SHP77 (cell line): ENCODE measurements around the gene MLLT10.
A peak's percentile ranks its signal among the peaks of the same experiment; 100 is the strongest.

Source experiments
- DNase-seq, 2 experiments: peaks; one replicate each; lab custom pipeline; 2025; lab: John Stamatoyannopoulos, UW

MLLT10 gene

DNA sequence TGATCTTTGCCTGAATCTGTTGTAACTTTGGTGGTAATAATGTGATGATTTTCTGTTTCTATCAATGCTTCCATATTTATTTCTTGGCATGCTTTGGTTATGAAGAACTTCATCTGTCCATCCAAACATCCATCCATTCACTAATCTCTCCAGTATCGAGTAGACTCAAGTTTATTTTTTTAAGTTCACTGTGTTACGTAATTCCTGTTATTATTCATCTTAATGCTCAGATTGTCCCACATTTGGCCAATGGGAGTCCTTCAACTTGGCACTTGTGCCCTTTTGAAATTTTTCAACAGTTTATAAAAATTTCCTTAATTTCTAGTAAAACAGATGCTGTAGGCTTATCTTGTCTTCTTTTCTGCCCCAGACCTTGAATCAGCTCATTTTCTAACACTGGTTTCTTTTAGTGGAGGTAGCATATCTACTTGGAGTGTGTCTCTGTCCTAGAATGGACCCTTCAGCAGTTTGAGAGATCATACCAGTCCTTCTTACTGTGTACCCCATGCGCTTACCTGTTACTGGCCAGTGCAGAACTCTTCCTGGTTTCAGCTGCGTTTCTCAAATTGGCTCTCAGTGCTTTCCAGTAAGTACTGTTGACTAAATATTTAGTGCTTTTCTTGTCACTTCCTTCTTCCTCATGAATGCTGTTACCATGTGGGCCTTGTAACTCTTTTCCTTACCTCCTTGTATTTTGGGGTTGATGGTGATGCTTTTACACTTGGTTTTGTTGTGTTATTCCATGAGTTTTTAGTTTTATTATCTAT lies 100.8 kb downstream of the MLLT10 start:
- no peak for DNase-seq

DNA sequence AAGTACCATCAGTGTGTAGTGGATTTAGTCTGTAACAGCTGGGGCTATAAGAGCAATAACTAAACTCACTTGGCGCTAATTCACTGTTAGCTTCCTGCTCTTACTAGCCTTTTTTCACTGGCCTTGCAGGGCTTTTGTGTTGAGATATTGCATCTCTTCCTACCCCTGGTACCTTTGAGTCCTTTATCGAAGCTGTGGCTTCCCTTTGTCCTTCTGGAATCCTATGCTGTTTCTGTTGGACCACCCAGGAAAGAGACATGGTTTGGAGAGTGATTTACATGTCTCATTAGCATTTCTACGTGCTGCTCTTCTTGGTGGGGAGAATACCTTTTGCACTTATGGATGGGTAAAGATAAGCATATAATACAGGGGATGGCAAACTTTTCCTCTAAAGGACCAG lies 103.8 kb downstream of the MLLT10 start:
- no peak for DNase-seq

DNA sequence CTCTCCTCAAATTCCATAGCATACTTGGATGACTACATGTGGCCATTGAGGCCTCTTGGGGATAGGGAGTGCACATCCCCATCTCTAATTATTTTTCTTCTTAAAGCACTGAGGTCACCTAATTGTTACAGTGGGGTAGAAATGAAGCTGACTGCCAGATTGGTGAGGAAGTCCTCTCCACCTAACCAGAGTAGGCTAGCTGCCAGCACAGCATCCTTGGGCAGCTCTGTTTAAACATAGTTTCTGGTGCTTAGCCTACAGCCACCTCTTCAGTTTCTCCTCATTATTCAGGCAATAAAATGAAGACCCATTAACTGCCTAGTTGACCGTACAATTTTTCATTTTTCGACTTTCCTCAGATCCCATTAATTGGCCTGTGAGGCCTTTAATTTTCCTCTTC lies 104.6 kb downstream of the MLLT10 start:
- DNase-seq, result no peak

DNA sequence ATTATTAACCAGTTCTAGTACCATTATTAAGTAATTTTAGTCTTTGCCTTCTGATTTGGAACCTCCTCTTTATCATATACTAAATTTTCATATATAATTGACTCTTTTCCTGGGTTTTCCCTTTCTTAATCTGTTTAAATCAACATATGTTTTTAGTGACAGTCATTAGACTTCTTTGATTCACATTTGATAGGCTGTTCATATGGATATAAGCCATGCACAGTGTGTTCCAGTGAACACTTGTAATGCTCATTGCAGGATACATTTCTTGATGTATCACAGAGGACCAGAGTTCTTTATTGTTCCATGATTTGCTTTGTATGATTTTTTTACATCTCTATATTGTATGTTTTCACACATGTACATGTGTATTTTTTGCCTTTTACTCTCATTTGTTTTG lies 114.0 kb downstream of the MLLT10 start:
- DNase-seq, result no peak

DNA sequence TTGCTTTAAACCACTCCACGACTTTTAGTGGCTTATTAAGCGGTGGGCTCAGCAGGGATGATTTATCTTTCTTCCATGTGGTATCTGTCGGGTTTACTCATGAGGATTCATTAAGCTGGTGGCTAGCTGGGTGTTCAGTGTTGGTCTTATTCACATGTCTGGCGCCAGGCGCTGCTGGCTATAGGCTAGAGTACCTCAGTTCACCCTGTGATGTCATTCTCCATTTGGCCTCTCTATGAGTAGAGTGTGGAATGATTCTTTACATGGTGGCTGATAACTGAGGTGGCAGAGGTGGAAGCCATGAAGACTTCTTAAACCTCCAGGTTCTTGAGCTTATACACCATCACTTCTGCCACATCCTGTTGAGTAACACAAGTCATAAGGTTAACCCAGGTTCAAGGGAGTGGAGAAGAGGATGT lies 115.4 kb downstream of the MLLT10 start:
- DNase-seq, result no peak

DNA sequence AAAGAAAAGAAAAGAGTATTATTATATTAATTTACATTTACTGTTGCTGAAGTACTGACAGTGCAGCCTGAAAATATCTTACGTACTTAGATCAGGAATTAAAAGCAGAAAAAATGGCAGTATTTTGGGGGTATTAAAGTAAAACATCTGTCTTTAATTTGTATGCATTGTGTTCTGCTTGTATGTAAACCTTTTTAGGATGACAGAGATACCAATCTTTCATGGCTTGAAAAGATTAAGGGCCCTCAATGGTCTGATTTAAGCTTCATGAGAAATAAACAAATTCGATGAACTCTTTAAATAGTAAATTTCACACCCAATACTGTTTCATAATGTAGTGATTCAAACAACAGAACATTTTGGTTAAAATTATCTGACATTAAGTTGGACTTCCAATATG lies 116.3 kb downstream of the MLLT10 start:
- DNase-seq, result no peak

DNA sequence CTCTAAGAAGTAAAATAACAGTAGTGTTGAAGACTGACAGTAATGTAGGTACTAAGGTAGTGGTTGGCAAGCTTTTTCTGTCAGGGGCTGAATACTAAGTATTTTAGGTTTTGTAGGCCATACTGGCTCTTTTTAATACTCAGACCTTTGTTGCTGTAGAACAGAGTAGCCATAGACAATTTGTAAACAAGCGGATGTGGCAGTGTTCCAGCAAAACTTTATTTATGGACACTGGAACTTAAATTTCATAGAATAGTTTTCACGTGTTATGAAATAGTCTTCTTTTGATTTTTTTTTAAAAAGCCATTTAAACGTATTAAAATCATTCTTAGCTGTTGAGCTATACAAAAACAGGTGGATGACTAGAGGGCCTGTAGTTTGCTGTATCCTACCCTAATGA lies 121.2 kb downstream of the MLLT10 start:
- DNase-seq, result no peak

DNA sequence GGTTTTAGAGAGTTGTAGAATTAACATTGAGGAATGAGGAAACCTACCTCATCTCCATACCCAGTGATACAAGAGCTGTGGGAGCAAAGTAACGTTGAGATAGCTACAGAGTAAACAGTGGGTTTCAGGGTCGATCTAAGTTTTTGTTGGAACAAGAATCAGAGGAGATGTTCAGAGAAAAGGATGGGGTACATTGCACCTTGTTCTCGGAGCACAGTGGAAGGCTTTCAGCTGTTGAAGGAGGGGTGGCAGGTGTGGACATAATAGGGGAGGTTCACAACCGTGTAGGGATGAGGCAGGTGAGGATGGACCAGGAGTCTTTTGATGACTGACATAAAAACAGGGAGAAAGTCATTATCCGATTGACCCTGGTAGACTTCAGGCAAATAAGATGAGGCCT lies 121.7 kb downstream of the MLLT10 start:
- DNase-seq, result no peak

DNA sequence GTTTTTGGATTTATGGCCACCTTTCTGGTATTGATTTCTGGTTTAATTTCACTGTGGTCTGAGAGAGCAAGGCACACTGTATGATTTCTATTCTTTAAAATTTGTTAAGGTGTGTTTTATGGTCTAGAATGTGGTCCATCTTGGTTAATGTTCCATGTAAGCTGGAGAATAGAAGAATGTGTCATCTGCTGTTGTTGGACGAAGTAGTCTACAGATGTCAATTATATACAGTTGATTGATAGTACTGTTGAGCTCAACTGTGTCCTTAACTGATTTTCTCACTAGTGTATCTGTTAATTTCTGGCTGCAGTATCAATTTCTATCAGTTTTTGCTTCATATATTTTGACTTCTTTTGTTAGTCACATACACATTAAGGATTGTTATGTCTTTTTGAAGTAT lies 127.1 kb downstream of the MLLT10 start:
- no peak for DNase-seq

DNA sequence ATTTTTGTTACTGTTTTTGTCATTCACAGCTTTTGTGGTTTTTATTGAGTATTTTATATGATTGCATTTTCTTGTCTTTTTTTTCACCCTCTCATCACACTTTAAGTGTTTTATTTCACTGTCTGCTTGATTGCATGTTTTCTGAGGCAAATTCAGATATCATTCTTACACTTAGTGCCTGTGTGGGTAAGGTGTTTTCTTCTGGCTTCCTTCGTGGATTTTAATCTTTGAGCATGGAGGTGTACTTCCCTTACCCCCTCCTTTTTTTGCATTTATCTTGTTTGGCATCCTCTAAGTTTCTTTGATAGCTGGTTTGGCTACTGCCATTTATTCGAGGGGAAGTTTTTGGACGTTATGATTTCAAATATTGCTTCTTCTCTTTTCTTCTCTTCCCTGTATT lies 127.9 kb downstream of the MLLT10 start:
- no peak for DNase-seq

DNA sequence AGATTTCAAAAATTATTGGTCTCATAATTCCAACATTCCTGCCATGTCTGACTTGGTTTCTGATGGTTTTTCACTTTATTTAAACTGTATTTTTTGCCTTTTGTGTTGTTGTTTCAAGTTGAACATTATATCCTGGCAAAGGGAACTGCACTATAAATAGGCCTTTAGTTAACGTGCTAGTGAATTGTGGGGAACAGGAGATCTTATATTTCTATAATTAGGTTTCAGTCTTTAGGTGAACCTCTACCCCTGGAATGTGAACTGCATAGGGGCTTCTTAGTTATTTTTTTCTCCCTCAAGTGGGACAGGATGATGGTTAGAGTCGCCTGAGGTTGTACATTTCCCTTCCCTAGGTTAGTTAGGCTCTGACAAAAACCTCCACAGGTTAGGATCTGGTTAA lies 128.6 kb downstream of the MLLT10 start:
- DNase-seq, result no peak

DNA sequence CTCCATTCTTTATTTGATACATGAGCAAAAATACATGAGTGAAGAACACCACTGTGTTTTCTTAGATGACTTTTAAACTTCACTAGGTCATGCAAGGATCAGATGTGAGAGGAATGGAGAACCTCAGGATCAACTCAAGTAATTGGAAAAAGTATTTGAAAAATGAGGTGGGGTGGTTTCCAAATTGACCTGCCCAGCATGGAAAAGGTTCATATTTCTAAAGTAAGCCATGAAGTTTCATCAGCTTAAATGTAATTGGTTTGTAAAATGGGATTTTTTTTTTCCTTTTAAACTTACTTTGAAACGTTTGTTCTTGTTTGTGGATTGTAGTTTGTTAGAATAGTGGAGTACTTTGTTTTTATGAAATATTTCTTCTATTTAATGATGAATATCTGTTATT lies 134.8 kb downstream of the MLLT10 start:
- no peak for DNase-seq

DNA sequence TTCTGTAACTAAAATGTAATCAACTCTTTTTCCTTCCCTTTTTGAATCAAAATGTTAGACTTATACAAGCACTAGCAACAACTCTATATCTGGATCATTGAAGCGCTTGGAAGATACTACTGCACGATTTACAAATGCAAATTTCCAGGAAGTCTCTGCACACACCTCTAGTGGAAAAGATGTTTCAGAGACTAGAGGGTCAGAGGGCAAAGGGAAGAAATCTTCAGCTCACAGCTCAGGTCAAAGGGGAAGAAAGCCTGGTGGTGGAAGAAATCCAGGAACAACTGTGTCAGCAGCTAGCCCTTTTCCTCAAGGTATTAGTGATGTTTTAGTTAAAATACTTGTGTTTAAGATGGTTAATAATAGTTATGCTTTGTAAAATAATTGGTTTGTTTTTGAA lies 136.4 kb downstream of the MLLT10 start:
- no peak for DNase-seq

DNA sequence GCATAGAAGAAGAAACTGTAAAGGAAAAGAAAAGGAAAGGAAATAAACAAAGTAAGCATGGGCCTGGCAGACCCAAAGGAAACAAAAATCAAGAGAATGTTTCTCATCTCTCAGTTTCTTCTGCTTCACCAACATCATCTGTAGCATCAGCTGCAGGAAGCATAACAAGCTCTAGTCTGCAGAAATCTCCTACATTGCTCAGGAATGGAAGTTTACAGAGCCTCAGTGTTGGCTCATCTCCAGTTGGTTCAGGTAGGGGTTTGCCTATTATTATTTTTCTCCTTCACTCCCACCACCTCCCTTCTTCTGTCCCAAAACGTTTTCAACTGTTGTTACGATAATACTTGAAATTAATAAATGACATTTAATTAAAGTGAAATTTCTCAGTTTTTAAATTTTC lies 139.6 kb downstream of the MLLT10 start:
- no peak for DNase-seq

DNA sequence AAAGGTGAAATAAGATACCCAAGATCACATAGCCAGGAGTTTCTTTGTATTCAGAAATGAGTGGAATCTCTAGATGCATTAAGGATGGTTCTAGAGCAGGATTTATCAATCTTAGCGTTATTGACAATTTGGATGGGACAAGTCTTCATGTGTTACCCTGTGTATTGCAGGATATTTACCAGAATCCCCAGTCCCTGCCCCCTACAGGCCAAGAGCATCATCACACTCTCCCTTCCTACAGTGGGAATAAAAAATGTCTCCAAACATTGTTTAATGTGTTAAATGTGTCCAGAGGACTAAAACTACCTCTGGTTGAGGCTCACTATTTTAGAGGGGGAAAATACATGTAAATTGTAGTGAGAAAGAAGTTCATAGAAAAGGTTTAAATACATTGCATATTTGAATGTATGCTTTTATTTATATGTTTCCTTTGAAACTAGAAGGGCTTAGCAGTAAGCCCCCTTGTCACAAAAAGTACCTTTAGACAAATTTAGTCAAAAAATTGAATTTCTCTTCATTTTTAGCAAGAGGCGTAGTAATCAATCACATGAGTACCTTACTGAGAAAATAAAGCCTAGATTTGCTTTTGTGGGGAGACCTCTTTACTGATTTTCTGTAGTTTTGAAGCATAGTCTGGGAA lies 141.2 kb downstream of the MLLT10 start:
- peak; percentile 1 to 24 for DNase-seq

DNA sequence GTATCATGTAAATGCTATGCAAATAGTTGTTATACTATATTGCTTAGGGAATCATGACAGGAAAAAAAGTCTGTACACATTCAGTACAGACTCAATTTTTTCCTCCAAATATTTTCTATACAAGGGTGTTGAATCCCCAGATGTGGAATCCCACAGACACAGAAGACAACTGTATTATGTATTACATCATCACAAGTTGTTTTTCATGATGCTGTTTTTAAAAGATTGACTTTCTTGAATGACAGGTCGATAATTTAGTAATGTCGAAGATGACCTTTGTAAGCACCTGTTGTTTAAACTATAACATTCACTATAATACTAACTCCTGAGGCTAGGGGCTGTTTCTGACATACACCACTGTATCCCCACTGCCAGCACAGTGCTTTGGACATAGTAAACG lies 143.5 kb downstream of the MLLT10 start:
- no peak for DNase-seq

DNA sequence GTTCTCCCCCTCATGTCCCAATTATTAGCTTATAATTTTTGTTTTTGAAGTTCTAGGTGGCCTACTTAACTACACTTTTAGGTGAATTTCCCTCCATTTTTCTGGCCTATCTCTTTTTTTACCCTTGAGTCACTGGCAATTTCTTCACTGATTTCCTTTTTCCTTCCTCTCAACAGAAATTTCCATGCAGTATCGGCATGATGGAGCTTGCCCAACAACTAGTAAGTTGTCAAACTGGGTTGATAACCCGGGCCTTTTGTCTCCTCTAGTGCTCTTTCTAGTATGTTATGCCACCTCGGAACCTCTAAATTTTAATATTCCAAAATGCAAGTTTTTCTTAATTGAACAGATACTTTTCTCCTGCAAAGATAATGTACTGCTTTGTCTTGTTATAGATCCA lies 147.1 kb downstream of the MLLT10 start:
- DNase-seq, result no peak

DNA sequence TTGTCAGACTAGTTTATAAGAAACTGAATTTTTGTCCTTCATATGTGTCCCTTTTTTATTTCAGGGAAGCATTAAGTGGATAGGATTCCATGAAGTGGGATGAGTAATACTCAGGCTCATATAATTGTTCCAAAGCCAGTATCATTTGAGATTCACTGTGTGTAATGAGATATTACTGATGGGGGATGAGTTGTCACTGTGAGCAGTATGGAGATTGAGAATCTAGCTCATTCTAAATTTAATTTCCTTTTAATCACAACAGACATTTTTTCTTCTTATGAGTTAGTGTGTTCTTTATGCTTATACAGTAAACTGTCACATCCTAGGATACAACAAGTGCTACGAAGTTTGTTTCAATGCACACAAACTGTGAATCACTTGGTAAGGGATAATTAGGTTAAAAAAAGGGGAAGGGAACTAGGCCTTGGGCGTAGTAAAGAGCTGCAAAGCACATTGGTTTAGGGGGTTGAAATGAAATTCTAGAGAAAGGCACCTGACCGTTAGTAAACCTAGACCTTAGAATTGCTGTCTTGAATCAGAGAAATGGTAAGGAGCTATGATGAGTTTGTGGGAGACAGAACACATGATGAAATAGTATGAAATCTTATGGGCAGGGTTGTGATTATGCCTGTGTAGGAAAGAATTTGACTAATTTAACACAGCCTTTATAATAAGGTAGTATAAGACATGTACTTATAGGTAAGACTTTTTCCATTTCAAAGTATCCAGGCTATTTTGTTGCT lies 153.4 kb downstream of the MLLT10 start:
- DNase-seq, result no peak

DNA sequence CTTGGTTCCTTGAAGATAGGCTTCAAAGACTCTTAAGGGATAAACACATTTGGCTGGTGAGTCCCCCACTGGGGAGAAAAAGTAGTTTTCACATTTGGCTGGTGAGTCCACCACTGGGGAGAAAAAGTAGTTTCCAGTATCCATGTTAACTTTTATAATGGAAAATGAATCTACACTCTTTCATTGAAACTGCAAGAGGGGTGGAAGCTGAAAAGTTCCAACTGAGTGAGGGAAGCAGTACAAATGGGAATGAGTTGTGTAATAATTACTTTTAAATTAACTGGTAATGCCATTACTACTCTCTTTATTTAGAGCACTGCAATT lies 153.9 kb downstream of the MLLT10 start:
- DNase-seq, result no peak

DNA sequence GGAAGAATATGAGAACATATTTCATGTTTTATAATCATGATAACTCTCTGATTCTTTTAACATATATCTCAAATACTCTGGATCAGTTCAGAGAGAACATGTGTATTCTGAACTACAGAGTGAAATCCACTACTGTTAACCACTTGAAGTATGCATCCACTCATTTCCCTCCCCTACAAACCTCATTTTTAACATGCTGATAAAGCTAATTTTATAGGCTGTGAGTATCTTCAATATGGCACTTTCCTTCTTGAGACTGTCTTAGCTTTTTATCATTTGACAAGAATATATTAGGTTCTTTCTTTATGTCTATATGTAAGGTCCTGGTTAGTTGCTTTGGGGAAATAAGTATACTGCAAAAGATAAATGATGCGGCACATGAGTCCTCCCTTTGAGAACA lies 154.8 kb downstream of the MLLT10 start:
- DNase-seq, result no peak

DNA sequence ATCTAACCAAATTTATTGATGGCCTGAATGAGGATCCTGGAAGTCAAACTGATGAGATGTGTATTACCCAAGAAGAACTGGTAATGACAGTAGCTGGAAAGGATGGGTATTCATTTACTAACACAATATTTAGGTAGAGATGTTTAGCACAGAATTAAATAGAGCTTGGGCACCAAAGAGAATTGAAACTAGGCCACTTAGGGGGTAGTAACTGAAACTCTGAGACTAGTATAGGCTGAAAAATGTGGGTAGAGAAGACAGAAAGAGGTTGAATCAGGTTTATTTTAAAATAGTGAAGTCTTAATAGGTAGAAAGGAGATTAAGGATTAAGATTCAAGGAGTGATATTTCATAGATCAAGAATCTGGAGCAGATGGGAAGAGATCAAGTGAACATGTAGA lies 155.8 kb downstream of the MLLT10 start:
- no peak for DNase-seq

DNA sequence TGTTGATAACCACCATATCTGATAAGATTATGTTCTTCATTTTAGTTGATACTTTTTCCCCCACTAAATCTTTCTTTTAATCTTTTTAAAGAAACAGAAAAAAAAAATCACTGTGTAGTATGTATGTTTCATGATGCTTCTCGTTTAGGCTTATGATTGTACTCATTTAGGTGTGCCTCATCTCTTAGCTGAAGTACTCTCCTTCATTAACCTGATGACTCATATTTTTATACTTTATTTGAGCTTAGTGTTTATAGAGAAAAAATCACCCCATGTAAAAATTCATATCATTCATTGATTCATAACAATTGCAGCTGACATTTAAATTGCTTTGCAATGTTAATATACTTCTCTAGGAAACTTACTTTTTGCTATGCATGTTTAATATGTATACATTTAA lies 158.9 kb downstream of the MLLT10 start:
- DNase-seq, result no peak

DNA sequence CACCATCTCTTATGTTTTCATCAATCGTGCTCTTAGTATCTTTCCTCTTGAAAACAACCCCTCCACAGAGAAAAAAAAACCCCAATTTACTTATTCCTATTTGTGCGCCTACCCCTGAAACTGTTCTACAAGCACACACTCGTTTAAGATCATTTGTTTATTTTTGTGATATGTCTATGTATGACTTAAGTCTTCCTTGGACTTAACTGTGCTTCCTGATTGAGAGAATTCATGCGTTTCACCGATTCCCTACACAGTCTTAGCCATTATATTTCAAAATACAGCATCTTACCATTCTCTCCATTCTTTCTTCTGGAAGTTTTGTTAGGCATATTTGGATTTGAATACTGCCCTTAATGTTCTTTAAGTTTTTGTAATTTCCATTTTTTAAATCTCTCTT lies 159.4 kb downstream of the MLLT10 start:
- DNase-seq, result no peak

DNA sequence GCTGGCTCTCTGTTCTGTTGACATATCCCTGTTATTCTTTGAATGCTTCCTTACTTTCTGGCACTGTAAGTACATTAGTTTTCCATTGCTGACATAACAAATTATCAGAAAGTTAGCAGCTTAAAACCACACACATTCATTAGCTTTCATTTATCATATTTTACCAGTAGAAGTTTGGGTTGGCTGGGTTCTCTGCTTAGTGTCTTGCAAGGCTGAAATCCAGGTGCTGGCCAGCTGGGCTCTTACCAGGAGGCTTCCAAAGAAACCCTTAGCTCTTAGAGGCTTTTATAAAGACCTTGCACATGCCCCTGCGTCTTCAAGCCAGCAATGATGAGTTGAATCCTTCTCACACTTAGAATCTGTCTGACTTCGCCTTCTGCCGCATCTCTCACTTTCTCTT lies 160.6 kb downstream of the MLLT10 start:
- DNase-seq, result no peak
